NCI-H345 treated with DMSO at 0.1 percent for 48 hours (cell line): ENCODE measurements around the gene PDE8B.

Source experiments
- DNase-seq: peaks from one replicate; lab custom pipeline; 2025; ENCODE audit not compliant: unreplicated experiment; lab: John Stamatoyannopoulos, UW

Gene PDE8B

DNA sequence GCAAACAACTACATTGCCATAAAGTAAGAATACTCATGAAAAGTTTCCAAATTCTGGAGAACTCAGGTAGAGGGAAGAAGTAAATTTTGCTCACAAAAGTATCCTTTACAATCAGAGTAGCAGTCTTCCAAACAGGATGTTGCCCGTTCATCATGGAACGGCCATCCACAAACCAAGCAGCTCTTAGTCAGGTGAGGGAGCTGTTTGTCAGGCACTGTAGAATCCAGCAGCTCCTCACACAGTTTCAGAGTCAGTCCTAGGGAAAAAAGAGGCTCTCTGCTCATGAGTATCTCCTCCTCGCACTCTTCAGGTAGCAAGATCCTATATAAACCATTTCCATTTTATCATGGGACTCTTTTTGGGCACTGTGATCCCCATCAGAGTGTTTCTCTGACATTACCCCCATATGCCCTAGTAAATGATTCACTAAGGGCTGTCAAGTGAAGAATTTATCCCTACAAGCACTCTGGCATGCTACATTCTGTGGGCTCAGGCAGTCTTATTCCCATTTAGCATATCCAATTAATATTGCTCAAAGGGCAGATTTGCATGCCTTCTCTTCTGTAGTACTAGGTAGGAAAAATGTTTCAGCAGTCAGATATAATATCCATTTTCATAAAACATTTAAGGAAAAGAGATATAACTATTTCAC lies 183.7 kb downstream of the PDE8B start:
- no peak for DNase-seq

DNA sequence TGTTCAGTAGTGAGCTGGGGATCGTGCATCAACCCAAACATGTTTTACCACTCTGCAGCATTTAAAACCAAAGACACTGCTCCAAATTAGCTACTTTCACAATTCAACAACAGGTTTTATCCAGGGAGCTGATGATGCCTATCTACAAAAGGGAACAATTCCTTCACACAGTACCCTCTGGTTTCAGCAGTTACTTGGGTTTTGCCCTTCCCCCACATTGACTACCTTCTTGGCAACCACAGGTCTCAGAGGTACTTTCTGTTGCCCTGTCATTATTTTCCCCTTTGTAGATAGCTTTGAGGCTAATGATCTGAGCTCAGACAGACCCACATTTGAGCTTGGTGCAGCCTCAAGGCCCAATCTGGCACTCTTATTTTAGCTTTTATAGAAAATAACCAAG lies 185.5 kb downstream of the PDE8B start:
- DNase-seq: no peak

DNA sequence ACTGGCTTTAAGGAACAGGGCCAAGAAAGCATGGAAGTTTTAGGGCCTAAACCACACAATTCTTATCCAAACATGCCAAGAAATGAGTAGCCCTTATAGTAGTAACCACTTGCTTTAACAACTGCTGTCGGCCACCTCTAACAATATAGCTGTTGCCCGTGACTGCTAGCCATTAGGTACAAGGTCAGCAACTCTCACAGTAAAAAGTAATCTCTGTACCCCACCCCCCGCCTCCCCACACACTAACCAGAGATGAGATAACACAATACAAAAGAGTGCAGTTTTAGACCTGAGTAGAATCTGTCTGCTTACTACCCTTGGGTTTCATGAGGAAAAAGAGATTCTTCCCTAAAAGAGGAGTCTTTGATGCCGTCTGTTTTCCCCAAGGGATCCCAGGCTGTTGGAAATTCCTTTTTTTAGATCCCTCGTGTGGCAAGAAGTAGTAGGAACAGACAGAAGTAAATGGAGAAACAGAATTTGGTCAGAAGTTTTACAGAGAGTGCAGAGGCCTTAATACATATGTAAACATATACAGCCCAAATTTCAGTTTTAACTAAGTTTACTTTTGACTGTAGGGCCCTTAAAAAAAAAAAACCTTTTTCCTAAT lies 187.3 kb downstream of the PDE8B start:
- DNase-seq: no peak

DNA sequence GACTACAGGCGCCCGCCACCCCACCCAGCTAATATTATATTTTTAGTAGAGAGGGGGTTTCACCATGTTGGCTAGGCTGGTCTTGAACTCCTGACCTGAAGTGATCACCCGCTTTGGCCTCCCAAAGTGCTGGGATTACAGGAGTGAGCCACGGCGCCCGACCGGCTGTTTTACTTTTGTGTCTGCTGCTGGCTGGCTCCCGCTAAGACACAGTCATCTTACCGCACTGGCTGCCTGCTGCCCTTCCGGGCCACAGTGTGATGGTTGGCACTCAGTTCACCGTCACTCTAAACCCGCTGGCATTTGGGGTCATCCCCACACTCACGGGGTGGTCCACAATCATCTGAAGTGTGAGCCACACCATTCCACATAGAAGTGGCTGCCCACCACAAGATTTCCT lies 188.0 kb downstream of the PDE8B start:
- no peak for DNase-seq

DNA sequence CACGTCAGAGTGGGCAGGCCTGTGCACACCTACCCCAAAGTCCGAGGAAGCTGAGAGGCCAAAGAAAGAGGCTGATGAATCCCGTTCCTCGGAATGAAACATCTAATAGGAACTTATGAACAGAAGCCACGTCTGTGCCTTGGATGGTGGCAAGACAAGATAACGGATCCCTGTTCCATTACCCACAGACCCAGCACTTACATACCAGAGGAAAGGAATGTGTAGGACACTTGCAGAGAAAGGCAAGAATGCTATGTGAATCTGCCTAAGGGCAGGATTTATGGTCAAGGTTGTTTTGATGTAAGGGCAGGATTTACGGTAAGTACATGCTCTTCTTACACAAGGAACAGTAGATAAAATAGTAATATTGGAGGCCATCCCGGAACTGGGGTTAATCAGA lies 188.4 kb downstream of the PDE8B start:
- no peak for DNase-seq

DNA sequence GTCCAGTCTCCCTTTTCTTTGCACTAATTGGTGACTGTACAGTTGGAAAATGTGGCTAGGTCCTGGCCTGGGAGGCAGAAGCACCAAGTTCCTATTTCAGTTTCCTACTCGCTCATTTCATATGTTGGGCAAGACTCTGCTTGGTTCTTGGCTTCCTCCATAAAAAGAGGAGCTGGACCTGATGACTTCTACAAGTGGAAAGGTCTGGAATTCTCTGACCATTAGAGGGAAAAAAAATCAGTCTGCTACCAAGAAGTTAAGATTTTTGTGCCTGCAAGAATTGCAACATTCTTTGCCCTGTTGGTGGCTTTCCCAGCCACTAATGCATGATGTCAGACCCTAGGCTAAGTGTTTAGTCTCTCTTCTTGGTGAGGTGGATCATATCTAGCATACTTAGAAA lies 190.2 kb downstream of the PDE8B start:
- no peak for DNase-seq

DNA sequence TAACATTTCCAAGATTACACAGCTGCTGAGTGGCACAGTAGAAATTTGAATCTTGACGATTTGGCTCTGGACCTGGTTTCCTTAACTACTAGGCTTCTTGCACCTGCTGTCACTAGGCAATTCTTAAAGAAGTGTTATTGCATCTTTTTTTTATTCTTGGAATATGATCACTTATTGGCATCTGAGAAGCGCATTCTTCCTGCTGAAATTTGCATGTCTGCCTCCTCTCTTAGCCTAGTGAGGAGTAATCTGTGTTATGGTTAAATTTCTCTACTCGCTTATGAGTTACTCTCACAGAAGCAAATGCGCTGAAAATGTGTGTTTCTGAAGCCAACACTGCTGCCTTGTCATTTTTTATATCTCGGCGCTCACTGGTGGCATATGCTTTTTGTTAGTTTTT lies 192.3 kb downstream of the PDE8B start:
- no peak for DNase-seq

DNA sequence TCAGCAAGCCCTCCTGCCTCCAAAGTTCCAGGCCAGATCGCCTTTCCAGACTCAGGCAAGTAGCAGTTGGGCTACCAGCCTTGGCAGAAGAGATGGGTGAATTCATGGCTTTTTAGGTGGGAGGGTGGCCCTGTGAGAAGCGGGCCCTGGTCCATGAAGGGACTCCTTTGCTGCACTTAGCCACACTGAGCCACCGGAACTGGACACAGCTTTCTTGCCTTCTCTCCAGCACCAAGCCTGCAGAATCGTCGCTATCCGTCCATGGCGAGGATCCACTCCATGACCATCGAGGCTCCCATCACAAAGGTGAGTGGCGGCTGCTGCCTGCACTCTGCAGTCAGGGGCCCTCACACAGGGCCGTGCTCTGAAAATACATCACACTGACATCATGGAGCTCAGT lies 196.7 kb downstream of the PDE8B start:
- DNase-seq: no peak

DNA sequence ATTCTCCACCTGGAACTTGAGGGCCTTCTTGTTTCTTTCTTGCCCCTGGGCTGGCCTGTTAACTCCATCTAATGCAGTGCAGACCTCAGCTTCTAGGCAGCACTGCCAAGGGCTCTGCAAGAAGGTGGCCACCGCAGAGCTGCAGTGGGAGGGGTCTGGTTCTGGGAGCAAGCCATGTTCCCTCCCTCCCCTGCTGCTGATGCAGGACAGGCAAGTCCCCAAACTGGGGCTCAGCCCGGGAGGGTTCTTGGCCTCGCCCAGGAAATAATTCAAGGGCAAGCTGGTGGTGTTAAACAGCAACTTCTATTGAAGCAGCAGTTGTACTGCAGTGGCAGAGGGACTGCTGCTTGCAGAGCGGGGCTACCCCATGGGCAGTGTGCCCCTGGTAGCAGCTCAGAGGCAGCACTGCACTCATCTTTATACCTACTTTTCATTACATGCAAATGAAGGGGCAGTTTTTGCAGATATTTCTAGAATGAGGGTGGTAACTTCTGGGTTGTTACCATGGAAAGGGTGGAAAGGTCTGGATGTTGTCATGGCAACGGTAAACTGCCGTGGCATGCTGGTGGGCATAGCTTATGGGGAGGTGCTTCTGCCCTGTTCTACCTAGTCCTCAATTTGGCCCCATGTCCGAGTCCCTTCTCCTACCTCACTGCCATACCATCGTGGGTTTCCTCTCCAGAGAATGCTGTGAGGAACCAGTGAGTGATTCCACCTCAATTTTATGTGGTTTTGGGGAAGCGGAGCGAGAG lies 199.6 kb downstream of the PDE8B start:
- DNase-seq: no peak

DNA sequence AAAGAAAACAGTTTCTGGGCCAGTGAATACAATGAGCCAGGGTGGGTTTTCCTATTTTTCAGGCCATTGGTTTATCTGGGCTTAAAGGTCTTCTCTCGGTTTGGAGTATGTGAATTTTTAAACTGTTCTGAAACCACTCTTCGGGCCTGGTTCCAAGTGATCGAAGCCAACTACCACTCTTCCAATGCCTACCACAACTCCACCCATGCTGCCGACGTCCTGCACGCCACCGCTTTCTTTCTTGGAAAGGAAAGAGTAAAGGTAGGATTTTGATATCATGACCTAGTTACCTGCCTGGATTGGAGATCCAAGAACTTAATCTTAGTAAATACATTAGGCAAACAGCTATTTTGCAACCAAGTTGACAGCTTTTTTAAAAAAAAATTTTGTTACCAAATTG lies 202.6 kb downstream of the PDE8B start:
- DNase-seq: no peak

DNA sequence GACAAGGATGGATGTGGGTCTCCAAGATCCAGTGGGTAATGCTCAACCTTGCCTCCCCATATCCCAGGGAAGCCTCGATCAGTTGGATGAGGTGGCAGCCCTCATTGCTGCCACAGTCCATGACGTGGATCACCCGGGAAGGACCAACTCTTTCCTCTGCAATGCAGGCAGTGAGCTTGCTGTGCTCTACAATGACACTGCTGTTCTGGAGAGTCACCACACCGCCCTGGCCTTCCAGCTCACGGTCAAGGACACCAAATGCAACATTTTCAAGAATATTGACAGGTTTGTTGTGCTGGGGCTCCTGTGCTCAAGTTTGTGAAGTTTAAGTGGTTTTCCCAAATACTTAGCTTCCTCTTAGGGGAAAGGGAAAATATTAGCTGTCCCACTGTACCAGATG lies 207.7 kb downstream of the PDE8B start:
- no peak for DNase-seq

DNA sequence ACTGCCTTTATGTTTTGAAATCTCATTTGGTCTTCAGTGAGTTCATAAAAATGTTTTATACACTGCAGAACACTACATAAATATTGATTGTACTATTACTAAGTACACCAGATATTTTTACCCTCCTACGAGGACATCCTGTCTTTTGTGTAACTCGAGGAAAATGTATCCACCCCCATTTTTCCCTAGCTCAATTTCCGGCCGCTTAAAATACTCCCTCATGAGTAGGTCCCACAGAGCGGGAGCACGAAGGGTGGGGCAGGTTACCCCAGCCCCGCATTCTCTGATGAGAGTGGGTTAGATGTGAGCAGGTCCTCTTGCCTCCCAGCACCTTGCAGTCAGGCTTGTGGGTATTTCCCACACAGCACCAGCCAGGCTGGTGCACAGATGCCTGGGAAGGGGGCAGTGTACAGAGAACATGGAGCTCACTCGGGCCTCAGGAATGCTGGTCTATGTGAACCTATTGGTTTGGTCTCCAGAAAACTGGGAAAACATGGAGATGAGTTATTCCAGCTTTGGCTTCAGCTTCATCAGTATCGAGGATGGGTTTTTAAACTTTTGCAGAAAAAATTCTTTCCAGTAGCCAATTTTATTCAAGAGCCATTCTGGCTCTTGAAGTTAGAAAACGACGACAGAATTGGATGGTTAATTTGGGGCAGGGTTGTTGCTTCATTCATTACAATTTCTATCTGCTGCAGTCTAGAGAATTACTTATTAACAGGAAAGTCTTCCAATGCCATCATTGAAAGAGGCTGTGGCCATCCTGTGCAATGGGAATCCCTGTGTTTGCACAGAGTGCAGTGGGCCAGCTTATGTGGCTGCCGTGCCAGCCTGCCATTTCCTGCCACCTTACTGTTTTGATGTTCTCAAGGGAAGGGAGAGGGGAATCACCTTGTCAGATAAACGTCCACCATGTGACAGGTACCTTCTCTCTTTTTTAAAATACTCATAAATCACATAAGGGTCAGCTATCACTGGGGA lies 208.4 kb downstream of the PDE8B start:
- no peak for DNase-seq

DNA sequence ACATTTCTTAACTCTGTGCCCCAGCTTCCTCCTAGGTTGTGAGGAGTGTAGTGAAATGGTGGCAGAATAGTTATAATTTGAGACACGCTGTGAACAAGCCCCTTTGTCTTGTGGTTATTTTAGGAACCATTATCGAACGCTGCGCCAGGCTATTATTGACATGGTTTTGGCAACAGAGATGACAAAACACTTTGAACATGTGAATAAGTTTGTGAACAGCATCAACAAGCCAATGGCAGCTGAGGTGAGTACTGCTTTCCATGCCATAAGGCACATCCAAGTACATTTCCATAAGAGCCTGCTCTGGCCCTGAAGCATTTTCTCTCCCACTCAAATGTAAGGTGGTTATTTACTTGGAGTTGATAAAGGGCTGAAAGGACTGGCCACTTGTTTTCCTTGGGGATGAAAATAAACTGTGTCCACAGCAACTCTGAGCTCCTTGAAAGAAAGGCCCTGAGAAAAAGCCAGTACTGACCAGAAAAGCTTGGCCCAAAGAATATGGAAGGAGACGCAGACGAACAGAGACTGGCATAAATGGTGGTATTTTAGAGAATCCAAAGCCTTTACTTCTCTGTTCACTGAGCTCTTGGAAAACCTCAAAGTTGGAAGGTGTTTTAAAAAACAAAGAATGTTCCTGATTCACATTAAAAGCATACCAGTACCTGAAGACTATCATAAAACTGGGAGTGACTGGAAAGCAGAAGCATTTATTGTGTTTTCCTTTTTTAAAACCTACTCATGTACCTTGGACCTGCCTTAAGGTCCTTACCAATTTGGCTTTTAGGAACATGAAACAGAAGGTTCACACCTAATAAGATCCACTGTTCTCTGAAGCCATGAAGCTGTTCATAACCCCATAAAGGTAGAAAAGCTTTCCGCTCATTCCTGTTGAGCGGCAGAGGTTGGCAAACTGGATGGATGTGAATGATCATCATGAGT lies 209.4 kb downstream of the PDE8B start:
- DNase-seq: no peak

DNA sequence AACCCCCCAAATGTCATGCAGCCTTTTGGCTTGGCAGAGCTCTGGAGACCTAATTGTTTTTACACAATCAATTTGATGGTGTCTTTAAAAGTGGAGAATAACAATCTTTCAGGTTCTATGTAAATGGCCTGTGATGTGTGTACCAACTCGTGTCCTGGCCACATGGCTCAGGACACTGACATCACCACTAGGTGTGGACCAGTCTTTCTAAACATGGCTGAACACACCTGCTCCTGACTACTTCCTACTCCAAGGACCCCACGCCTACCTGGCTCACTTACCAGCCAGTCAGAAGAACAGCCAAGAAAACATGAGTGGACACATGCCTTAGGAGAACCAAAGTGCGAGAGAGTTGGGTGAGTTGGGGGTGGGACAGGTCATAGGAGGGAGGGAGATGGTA lies 210.5 kb downstream of the PDE8B start:
- no peak for DNase-seq

DNA sequence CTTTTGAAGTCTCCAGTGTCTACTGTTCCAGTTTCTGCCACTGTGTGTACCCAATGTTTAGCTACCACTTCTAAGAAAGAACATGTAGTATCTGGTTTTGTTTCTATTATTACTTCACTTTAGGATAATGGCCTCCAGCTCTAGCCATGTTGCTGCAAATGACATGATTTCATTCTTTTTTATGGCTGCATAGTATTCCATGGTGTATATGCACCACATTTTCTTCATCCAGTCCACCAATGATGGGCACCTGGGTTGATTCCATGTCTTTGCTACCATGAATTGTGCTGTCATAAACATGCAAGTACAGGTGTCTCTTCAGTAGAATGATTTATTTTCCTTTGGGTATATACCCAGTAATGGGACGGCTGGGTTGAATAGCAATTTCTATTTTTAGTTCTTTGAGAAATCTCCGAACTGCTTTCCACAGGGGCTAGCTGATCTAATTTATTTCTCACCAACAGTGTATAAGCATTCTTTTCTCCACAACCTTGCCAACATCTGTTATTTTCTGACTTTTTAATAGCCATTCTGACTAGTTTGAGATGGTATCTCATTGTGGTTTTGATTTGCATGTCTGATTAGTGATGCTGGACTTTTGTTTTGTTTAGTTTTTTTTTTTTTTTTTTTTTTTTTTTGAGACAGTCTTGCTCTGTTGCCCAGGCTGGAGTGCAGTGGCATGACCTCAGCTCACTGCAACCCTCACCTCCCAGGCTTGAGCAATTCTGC lies 212.7 kb downstream of the PDE8B start:
- DNase-seq: no peak

DNA sequence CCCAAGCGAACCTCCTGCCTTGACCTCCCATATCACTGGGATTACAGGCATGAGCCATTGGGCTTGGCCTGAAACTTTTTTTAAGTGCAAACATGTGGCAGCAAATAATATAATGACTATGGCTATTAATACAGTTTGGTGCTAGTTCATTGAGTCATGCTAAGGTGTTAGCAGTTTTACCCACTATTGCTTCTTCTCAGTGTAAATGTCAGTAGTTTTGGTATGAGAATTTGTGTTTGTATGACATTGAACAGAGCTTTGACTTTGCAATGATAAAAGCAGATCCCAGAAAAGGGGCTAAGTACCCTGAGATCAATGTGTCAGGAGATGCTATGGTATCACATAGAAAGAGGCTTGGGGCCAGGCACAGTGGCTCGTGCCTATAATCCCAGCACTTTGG lies 214.4 kb downstream of the PDE8B start:
- DNase-seq: no peak

DNA sequence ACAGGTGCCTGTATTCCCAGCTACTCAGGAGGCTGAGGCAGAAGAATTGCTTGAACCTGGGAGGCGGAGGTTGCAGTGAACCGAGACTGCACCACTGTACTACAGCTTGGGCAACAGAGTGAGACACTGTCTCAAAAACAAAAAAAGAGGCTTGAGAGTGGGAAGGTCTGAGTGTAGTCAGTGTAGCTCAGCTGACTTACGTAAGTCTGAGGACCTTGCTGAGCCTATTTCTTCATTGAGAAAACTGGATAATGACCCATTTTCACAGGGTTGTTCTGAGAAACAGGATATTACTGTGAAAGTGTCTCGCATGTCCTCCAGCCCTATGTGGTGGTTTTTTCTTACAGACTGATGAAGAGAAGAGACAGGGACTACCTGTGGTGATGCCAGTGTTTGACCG lies 214.9 kb downstream of the PDE8B start:
- no peak for DNase-seq

DNA sequence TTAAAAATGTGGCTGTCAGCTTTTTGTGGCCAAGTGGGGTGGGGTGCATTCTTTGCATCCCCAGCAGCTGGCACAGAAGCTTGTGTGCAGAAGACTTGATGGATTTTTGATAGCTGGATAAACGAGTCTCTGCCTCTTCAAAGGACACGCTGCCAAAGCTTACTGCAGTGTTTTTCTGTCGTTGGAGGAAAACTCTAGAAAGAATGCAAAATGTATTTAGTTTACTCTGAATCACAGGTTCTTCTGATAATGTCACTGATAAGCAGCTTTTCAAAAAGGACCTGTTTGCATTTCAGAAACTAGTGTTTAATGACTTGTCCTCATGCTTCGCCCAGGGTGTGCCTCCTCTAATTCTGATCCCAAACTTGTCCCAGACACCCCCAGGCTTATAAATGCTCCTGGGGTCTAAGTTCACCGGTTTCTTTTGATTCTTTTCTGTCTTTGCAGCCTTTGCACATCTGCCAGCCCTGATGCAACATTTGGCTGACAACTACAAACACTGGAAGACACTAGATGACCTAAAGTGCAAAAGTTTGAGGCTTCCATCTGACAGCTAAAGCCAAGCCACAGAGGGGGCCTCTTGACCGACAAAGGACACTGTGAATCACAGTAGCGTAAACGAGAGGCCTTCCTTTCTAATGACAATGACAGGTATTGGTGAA lies 215.6 kb downstream of the PDE8B start:
- DNase-seq: no peak

DNA sequence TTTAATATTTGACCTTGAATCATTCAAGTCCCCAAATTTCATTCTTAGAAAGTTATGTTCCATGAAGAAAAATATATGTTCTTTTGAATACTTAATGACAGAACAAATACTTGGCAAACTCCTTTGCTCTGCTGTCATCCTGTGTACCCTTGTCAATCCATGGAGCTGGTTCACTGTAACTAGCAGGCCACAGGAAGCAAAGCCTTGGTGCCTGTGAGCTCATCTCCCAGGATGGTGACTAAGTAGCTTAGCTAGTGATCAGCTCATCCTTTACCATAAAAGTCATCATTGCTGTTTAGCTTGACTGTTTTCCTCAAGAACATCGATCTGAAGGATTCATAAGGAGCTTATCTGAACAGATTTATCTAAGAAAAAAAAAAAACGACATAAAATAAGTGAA lies 216.2 kb downstream of the PDE8B start:
- DNase-seq: no peak
